Stomach smooth muscle (tissue), 2 donors: ENCODE measurements around the gene TMEM233.

ENCODE experiments used
- H3K27ac ChIP-seq: one replicate; pipeline ENCODE4 v1.7.0; 2013; ENCODE audit warnings: mild to moderate bottlenecking, low read length, inconsistent platforms
- H3K27me3 ChIP-seq, 2 donors: one replicate each; pipeline ENCODE4 v1.7.0; 2013; ENCODE audit warnings: low read length in 2 of 2; ENCODE audit not compliant: insufficient read depth in 2 of 2, control insufficient read depth in 1 of 2
- H3K36me3 ChIP-seq, 2 donors: one replicate each; pipeline ENCODE4 v1.7.0; 2013; ENCODE audit warnings: low read length in 2 of 2; ENCODE audit not compliant: control insufficient read depth in 2 of 2, insufficient read depth in 2 of 2
- H3K4me1 ChIP-seq: one replicate; pipeline ENCODE4 v1.7.0; 2013; ENCODE audit warnings: low read length; ENCODE audit not compliant: control insufficient read depth, insufficient read depth
- H3K4me3 ChIP-seq, 2 donors: one replicate each; pipeline ENCODE4 v1.7.0; 2013; ENCODE audit warnings: low read length in 2 of 2
- H3K9ac ChIP-seq, 2 donors: one replicate each; pipeline ENCODE4 v1.7.0; 2013; ENCODE audit warnings: low read length in 2 of 2, mild to moderate bottlenecking in 1 of 2
- H3K9me3 ChIP-seq, 2 donors: one replicate each; pipeline ENCODE4 v1.7.0; 2013; ENCODE audit warnings: low read length in 2 of 2; ENCODE audit not compliant: control insufficient read depth in 2 of 2
- donor health status: healthy.
- donor health status: Pancreatic carcinoma.

The TMEM233 gene

GRCh38 chr12:119681728-119682638 lies 88.4 kb downstream of the TMEM233 start:
- Histone ChIP-seq H3K36me3 (peaks cover 39 to 42% of the 10 kb centered on the region in 2 donors), H3K27me3 (no peaks in the 10 kb centered on the region), H3K4me1 (peaks cover 2% of the 10 kb centered on the region), H3K4me3 (no peak overlapping the region), H3K9ac (no peak overlapping the region), H3K27ac (no peak overlapping the region), H3K9me3 (no peaks in the 10 kb centered on the region)

GRCh38 chr12:119682639-119683252 lies 89.2 kb downstream of the TMEM233 start:
- Histone ChIP-seq H3K36me3 (peaks cover 34 to 36% of the 10 kb centered on the region in 2 donors), H3K4me1 (peaks cover 2% of the 10 kb centered on the region), H3K27me3 (no peaks in the 10 kb centered on the region), H3K27ac (no peak overlapping the region), H3K4me3 (no peak overlapping the region), H3K9me3 (no peaks in the 10 kb centered on the region), H3K9ac (no peak overlapping the region)

- H3K4me3 ChIP-seq, result no peak overlapping the region
- no peaks in the 10 kb centered on the region for H3K9me3 ChIP-seq
- no peak overlapping the region for H3K27ac ChIP-seq
- H3K27me3 ChIP-seq, result no peaks in the 10 kb centered on the region
- H3K36me3 ChIP-seq, result peaks cover 28 to 30% of the 10 kb centered on the region in 2 donors
- H3K4me1 ChIP-seq, result peaks cover 2% of the 10 kb centered on the region
- H3K9ac ChIP-seq, result no peak overlapping the region
Measured at GRCh38 chr12:119683413-119683812, 89.8 kb downstream of the TMEM233 start.

DNA sequence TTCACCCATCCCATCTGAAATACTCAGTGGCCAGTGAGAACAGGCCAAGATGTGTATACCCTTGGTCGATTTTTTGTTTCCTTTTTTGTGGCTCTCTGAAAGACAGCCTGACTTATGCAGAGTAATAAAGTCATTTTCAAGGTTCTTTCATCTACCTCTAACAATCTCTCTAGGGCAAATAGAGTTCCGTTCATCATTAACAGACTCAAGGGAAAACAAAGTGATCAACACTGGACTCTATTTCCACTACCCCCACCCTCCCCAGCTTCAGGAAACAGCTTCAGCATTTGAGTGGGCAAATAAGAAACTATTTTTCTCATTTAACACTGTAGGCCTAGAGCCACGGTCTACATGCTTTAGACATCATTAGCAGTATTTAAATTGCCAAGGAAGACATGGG lies 90.2 kb downstream of the TMEM233 start:
- Histone ChIP-seq H3K9me3 (no peaks in the 10 kb centered on the region), H3K9ac (no peak overlapping the region), H3K4me3 (no peak overlapping the region), H3K27me3 (no peaks in the 10 kb centered on the region), H3K36me3 (peaks cover 24 to 26% of the 10 kb centered on the region in 2 donors), H3K27ac (no peak overlapping the region), H3K4me1 (peaks cover 2% of the 10 kb centered on the region)

DNA sequence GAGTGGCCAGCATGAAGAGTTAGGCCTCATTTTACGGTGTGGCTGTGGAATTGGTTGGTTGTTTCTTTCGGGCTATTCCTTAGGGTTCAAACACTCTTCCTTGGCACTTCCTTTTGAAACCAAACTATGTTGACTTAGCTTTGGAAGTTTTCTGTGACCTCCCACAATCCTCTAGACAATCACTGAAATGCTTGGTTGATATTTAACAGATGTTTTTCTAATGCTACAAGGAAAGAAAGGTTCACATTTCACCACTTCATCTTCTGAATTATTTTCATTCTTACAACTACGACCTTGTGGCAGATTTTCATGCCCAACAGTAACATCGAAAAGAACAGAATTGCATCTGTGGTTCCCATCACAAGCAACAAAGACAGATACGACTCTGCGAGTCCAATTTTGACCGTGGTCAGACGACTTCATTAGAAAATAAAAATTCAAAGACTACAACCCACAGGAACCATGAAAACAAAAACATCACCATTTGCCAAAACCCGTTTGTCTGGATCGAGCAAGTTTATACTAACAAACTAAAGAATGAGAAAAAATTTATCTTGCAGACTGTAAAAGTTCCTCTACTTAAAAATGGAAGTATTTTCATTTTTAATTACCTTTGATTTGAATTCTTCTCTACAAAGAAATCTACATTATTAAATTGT lies 91.3 kb downstream of the TMEM233 start:
- Histone ChIP-seq H3K27me3 (no peaks in the 10 kb centered on the region), H3K27ac (no peak overlapping the region), H3K9ac (no peak overlapping the region), H3K4me1 (peaks cover under 1% of the 10 kb centered on the region), H3K9me3 (no peaks in the 10 kb centered on the region), H3K4me3 (no peak overlapping the region), H3K36me3 (peaks cover 16 to 17% of the 10 kb centered on the region in 2 donors)

GRCh38 chr12:119685375-119685774 lies 91.8 kb downstream of the TMEM233 start:
- Histone ChIP-seq H3K36me3 (peaks cover 11% of the 10 kb centered on the region in 2 donors), H3K4me3 (no peak overlapping the region), H3K4me1 (no peaks in the 10 kb centered on the region), H3K9me3 (no peaks in the 10 kb centered on the region), H3K27me3 (no peaks in the 10 kb centered on the region), H3K9ac (no peak overlapping the region), H3K27ac (no peak overlapping the region)

- Histone ChIP-seq H3K27me3 (no peaks in the 10 kb centered on the region), H3K27ac (no peak overlapping the region), H3K4me3 (no peak overlapping the region), H3K4me1 (no peaks in the 10 kb centered on the region), H3K9me3 (no peaks in the 10 kb centered on the region), H3K9ac (no peak overlapping the region), H3K36me3 (peaks cover 2 to 4% of the 10 kb centered on the region in 2 donors)
Measured at GRCh38 chr12:119686355-119686754, 92.8 kb downstream of the TMEM233 start.

DNA sequence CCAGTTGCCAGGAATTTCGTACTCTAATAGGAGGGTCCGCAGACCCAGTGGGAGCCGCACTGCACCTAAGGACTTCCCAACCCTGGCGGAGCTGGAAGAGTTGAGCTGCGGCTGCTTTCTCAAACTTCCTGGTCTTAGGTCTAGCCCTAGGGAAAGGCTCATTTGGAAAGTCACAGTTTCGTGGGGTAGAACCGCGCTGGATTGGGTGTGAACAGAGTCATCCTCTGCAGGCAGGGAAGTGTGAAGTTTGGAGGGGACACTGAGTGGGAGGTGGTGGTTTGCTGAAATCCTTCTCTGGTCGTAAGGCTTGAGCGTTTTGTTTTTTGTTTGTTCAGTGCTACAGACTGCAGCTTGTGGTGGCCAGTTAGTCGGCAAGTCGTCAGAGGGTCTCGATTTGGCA lies 93.2 kb downstream of the TMEM233 start:
- peaks cover under 1 to 2% of the 10 kb centered on the region in 2 donors for H3K36me3 ChIP-seq
- H3K9ac ChIP-seq, result no peak overlapping the region
- no peak overlapping the region for H3K27ac ChIP-seq
- no peaks in the 10 kb centered on the region for H3K4me1 ChIP-seq
- no peak overlapping the region for H3K4me3 ChIP-seq
- H3K9me3 ChIP-seq, result no peaks in the 10 kb centered on the region
- no peaks in the 10 kb centered on the region for H3K27me3 ChIP-seq

GRCh38 chr12:119687406-119687805 lies 93.8 kb downstream of the TMEM233 start:
- Histone ChIP-seq H3K9me3 (no peaks in the 10 kb centered on the region), H3K4me1 (no peaks in the 10 kb centered on the region), H3K27ac (no peak overlapping the region)

GRCh38 chr12:119687879-119688278 lies 94.3 kb downstream of the TMEM233 start:
- no peaks in the 10 kb centered on the region for H3K4me1 ChIP-seq
- H3K9me3 ChIP-seq, result no peaks in the 10 kb centered on the region
- no peaks in the 10 kb centered on the region for H3K27me3 ChIP-seq
- no peaks in the 10 kb centered on the region for H3K36me3 ChIP-seq
- H3K4me3 ChIP-seq, result no peak overlapping the region
- H3K9ac ChIP-seq, result no peak overlapping the region
- H3K27ac ChIP-seq, result no peak overlapping the region

More at GRCh38 chr12:119687406-119687805, 93.8 kb downstream of the TMEM233 start:
- H3K4me3 ChIP-seq, result no peak overlapping the region
- no peaks in the 10 kb centered on the region for H3K36me3 ChIP-seq
- H3K9ac ChIP-seq, result no peak overlapping the region
- H3K27me3 ChIP-seq, result no peaks in the 10 kb centered on the region
